Lung microvascular endothelial cell (primary cell): ENCODE data around the gene SFPQ. TPM values are rescaled to one million over a fixed set of nuclear protein-coding genes. Genes with fewer than 3 reads are reported as not detected.
"Not testable (repeated sequence)": the region's sequence is repeated elsewhere in the genome, so short reads cannot be mapped to it uniquely, and the experiment has no call there.

Experiments
- DNase-seq, 2 donors: peaks; one replicate each; pipeline versions ENCODE4 v3.0.0 to v3.0.0-alpha.2; 2010; ENCODE audit warnings: low read depth in 2 of 2
- total RNA-seq: library from RNA; depleted of rRNA; stranded (reverse); fragments of >200 nt; gene quantifications from 2 replicates; pipeline ENCODE4 v1.2.1, GENCODE V29; 2014

Gene SFPQ
- total RNA-seq, 1 donor from 2014 or later = 125 TPM

GRCh38 chr1:35142728-35143127, 50.2 kb downstream of the SFPQ start:
- not testable (repeated sequence) for DNase-seq

DNA sequence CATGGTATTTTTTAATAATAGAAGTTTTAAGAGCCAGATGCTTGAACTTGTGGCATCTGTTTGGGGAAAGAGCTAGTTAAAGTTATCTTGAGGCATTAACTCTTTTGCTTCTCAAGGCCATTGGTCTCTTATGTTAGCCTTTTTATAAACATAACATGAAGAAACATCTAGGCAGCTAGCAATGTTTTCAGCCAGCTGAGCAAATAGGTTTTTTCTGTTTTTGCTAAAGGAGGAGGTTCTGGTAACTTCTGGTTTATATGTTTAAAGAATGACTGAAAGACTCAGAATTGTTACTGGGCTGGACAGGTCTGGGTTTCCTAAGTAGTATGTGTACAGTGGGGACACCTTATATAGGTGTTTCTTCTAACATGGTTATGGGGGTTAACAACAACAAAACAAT, 50.7 kb downstream of the SFPQ start:
- not testable (repeated sequence) for DNase-seq

- DNase-seq = not testable (repeated sequence)
These were observed 55.4 kb downstream of the SFPQ start for GRCh38 chr1:35137590-35137989.

GRCh38 chr1:35136780-35137179, 56.2 kb downstream of the SFPQ start:
- DNase-seq = no peak

Other genes with a start within 250 kb of the SFPQ start
- gene TMEM35B, start 207.8 kb downstream of the SFPQ start, total RNA-seq = 24.0 and 41.7 TPM in 2 replicates
- gene ZMYM6, start 161.2 kb downstream of the SFPQ start, total RNA-seq = 7.0 and 9.1 TPM in 2 replicates
- 11.8 and 12.7 TPM in 2 replicates for gene ZMYM1, start 113.8 kb downstream of the SFPQ start, total RNA-seq
- gene ZMYM4, start 75.6 kb upstream of the SFPQ start, total RNA-seq = 22.4 and 22.8 TPM in 2 replicates